Activated CD4-positive, CD25-positive, alpha-beta regulatory T cell treated with anti-CD3 and anti-CD28 coated beads, Interleukin-2, amount 50 U/mL, for 72 hours (primary cell): Measurements from ENCODE around the gene TBCEL.
"Not testable (repeated sequence)": the region's sequence is repeated elsewhere in the genome, so short reads cannot be mapped to it uniquely, and the experiment has no call there.

ENCODE experiments used
- DNase-seq: peaks from one replicate; pipeline ENCODE4 v3.0.0; 2021

TBCEL gene

GRCh38 chr11:121109471-121109870 is 85.6 kb downstream of the TBCEL start:
- no peak for DNase-seq

- no peak for DNase-seq
These were observed 86.1 kb downstream of the TBCEL start for GRCh38 chr11:121109916-121110586.

GRCh38 chr11:121110871-121111724 is 87.2 kb downstream of the TBCEL start:
- DNase-seq = no peak

- no peak for DNase-seq
These were observed 88.9 kb downstream of the TBCEL start for GRCh38 chr11:121112498-121113455.

GRCh38 chr11:121113611-121114010 is 89.7 kb downstream of the TBCEL start:
- DNase-seq = no peak

GRCh38 chr11:121115024-121115423 is 91.1 kb downstream of the TBCEL start:
- DNase-seq = not testable (repeated sequence)

- DNase-seq = no peak
These were observed 93.9 kb downstream of the TBCEL start for GRCh38 chr11:121117788-121118187.

GRCh38 chr11:121119440-121119839 is 95.5 kb downstream of the TBCEL start:
- no peak for DNase-seq

- no peak for DNase-seq
These were observed 98.4 kb downstream of the TBCEL start for GRCh38 chr11:121122328-121122727.

GRCh38 chr11:121123496-121124069 is 99.7 kb downstream of the TBCEL start:
- DNase-seq = no peak

- DNase-seq = no peak
These were observed 103.9 kb downstream of the TBCEL start for GRCh38 chr11:121127809-121128208.

- DNase-seq = no peak
These were observed 105.7 kb downstream of the TBCEL start for GRCh38 chr11:121129362-121130340.

- no peak for DNase-seq
These were observed 107.8 kb downstream of the TBCEL start for GRCh38 chr11:121131656-121132055.

GRCh38 chr11:121132211-121132976 is 108.5 kb downstream of the TBCEL start:
- DNase-seq = no peak

- no peak for DNase-seq
These were observed 110.9 kb downstream of the TBCEL start for GRCh38 chr11:121134741-121135312.

- no peak for DNase-seq
These were observed 113.1 kb downstream of the TBCEL start for GRCh38 chr11:121137005-121137404.

GRCh38 chr11:121138259-121138658 is 114.4 kb downstream of the TBCEL start:
- DNase-seq = no peak

GRCh38 chr11:121140369-121140768 is 116.5 kb downstream of the TBCEL start:
- no peak for DNase-seq
